ENCODE data around the gene RCBTB1.
"Not testable (repeated sequence)": the region's sequence is repeated elsewhere in the genome, so short reads cannot be mapped to it uniquely, and the experiment has no call there.

The RCBTB1 gene

DNA sequence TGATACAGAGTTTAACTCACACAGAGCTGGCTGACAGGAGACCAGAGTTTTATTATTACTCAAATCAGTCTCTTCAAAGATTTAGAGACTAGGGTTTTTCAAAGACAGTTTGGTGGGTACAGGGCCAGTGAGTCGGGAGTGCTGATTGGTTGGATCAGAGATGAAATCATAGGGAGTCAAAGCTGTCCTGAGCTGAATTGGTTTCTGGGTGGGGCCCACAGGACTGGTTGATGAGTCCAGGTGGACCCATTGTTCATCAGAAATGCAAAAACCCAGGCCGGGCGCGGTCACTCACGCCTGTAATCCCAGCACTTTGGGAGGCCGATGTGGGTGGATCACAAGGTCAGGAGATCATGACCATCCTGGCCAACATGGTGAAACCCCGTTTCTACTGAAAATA is 17.3 kb upstream of the RCBTB1 start:
- not testable (repeated sequence) for DNase-seq

DNA sequence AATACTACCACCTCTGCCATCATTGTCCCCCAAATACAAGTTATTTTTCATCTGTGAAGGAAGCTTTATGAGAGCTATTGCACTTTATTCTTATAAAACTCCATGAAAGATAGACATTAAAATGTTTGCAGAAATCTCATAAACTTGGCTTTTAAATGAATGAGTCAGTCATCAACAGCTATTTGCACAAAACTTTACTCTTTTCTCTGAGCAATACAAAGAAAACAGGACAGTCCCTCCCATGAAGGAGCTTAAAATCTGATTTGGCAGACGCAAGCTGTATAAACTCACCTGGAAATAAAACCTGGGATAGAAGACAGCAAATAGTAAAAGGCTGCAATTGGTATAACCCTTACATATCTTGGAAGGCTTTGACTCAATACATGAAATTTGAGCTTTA is 16.6 kb upstream of the RCBTB1 start:
- DNase-seq, result no peak

DNA sequence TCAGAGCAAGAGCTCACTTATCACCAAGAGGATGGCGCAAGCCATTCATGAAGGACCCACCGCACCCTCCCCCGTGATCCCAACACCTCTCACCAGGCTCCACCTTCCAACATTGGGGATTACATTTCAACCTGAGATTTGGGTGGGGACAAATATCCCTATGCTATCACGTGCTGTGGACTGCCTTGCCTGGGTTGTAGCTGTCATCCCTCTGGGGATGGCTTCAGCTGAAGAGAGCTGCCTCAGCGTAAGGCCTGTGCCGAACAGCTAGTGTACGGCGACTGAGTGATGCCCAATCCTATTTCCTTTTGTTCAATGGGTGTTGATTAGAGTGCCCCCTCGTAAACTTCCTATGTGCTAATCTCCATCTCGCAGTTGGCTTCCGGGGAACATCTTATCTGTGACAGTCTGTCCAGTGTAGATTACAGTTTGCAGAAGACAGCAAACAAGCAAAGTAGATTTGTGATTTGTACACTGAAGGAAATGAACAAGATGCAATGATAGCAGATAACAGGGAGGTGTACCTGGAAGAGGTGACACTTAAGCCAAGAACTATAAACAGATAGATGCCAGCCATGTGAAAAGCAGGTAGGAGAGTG is 11.8 kb upstream of the RCBTB1 start:
- no peak for DNase-seq

DNA sequence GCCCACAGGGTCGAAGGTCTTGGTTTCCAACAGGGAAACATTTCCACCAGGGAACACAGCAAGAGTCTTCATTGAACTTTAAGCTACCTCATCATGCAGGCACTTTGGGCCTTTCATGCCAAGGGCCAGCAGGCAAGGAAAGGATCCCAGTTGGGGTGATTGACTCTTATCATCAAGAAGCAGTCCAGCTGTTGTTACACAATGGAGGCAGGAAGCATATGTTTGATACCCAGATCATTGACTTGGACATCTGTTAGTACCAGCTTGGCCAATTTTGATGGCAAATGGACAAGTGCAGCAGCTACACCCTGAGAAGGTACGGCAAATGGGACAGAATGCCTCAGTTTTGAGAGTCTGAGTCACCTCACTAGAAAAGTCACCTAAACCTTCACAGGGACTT is 10.9 kb upstream of the RCBTB1 start:
- no peak for DNase-seq

DNA sequence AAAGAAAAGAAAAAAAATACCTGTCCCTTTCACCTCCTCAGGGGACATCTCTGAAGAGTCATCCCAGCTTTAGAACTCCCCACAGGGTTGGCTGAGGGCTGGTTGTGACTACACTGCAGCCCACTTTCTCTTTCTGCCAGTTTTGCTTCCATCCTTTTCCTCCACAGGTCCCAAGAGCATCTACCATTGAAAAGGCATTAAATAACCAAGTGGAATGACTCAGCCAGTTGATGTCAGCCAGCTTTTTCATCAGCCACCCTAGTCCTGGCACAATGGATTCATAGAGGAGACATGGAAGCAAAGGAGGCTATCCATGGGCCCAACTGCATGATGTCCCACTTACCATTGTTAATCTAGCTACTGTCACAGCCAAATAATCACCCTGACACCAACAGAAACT is 9.2 kb upstream of the RCBTB1 start:
- DNase-seq, result no peak

DNA sequence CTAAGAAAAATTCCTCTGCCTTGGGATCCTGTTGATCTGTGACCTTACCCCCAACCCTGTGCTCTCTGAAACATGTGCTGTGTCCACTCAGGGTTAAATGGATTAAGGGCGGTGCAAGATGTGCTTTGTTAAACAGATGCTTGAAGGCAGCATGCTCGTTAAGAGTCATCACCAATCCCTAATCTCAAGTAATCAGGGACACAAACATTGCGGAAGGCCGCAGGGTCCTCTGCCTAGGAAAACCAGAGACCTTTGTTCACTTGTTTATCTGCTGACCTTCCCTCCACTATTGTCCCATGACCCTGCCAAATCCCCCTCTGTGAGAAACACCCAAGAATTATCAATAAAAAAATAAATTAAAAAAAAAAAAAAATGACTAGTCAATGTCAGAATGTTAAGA is 8.5 kb upstream of the RCBTB1 start:
- not testable (repeated sequence) for DNase-seq

DNA sequence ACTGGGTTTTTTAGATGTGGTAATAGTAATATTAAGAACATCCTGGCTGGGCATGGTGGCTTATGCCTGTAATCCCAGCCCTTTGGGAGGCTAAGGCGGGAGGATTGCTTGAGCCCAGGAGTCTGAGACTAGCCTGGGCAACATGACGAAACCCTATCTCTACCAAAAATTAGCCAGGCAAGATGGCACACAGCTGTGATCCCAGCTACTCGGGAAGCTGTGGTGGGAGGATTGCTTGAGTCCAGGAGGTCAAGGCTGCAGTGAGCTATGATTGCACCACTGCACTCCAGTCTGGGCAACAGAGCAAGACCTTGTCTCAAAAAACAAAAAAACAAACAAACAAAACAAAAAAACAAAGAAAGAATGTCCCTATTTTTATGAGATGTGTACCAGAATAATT is 5.4 kb upstream of the RCBTB1 start:
- not testable (repeated sequence) for DNase-seq

DNA sequence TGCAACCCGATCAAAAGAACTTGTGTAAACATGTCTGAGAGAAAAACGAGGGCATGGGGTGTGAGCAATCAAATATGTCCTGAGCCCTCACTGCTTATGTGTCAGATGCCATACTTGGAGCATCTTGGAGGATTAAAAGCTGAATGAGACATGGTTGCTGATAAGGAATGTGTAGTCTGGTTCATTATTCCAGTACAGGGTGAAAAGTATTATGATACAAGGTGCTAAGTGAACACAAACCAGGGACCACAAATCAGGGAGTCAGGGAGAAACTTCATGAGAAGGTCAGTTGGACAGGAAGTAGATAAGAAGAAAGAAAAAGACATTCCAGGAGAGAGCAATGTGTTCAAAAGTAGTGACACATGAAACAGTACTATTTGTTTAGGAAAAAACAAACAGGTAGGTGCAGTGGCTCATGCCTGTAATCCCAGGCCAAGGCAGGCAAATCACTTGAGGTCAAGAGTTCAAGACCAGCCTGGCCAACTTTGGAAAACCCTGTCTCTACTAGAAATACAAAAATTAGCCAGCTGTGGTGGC is 2.0 kb upstream of the RCBTB1 start:
- no peak for DNase-seq

DNA sequence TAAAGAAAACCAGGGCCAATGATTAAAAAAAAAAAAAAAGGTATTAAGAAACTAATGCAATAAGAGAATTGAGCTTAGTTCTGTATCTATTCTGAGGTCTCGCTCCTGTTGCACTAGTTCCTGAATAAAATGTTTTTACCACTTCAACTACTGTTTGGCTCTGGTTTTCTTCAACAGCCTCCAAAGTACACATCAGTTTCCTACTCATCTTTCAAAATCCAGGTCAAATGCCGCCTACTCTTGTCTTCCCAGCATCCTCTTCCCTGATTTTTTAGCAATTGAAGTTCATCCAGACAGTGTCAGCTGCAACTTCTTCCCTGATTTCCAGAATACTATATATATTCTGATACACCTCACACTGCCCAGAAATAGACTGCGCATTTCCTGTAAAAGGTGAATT is 1.4 kb upstream of the RCBTB1 start:
- no peak for DNase-seq

DNA sequence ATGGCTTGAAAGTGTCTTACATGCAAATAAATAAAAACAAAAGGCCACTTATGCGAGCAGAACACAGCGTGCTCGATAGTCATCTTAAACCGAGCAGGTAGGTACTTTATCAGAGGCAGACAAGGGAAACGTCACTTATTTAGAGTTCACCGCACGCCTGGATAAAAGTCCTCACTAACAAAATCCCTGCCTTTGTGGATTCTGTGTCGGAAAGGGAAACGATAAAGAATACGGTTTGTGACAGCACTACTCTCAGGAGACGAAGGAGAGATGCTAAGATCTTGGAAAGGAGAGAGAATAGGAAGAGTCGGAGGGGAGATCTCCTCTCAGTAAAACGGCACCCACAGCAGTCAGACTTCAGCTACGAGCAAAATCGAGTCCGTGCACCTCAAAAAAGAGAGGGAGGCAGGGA is 581 bp downstream of the RCBTB1 start:
- no peak for DNase-seq

DNA sequence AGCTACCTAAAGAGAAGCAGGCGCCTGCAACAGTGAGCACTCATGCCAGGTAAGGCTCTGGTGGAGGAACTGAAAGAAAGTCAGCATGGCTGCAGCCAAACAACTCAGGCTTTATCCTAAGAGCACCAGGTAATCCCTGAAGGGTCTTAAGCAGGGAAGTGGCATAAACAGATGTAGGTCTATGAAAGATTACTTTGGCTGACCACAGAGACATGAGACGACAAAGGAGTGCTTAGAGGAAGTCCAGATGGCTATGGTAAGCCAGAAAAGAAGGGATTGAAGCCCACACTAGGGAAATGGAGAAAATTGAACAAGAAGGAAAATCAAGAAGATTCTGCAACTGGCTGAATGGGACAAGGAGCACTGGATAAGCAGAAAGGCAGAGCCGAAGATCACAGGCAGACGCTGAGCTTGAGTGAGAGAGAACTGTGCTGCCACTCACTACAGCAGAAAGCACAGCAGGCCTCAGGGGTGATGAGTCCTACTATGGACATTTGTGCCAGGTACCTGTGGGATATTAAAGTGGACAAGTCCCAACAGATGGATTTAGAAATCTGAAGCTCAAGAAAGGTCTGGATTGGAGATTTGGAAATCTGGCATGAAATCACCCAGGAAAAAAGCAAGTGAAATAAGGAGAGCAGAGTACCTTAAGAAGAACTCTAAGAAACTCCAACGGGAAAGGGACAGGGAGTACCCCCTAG is 4.2 kb downstream of the RCBTB1 start:
- DNase-seq, result no peak

DNA sequence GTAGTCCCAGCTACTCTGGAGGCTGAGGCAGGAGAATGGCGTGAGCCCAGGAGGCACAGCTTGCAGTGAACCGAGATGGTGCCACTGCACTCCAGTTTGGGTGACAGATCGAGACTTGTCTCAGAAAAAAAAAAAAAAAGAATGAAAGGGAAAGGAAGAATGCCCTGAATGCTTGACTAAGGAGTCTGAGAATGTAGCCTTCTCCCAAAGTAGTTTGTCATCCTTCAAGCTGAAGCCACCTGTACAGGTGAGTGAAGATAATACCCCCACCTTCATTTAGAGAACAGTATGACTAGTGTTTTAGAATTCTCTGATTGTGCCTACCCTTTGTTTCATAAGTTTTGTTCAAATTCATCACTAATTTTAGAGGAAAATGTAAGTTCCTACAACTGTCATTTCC is 5.9 kb downstream of the RCBTB1 start:
- DNase-seq, result no peak

DNA sequence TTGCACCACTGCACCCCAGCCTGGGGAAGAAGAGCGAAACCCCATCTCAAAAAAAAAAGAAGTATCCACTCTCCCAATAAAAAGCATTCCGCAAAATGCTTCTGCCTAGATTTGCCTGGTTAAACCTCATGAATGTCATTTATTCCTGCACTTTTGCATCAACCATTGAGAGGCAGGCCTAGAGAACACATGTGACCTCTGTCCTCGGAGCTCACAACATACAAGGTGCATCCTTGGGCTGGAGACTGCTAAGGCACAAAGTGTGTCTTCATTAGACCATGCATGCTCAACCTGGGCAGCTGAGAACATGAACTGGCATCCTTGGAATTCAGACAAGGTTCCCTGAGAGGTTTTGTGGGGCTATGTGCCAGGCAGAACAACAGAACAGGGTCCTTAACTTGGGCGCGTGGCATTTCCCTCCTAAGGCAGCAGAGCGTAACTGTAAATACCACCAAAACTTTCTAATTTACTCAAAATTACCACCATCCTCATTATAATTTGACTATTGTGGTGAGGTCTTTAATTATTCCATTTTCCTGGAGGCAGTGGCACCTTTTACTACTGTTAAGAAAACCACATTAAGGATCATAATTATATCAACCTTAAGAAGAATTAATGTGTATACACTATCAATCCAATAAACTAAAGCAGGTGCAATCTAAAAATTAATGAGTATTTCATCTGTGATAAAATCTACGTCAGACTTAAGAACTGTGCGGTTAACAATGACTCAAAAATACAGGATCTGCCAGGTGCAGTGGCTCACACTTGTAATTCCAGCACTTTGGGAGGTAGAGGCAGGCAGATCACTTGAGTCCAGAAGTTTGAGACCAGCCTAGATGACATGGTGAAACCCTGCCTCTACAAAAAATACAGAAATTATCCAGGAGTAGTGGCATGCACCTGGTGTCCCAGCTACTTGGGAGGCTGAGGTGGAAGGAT is 13.8 kb downstream of the RCBTB1 start:
- DNase-seq, result no peak

DNA sequence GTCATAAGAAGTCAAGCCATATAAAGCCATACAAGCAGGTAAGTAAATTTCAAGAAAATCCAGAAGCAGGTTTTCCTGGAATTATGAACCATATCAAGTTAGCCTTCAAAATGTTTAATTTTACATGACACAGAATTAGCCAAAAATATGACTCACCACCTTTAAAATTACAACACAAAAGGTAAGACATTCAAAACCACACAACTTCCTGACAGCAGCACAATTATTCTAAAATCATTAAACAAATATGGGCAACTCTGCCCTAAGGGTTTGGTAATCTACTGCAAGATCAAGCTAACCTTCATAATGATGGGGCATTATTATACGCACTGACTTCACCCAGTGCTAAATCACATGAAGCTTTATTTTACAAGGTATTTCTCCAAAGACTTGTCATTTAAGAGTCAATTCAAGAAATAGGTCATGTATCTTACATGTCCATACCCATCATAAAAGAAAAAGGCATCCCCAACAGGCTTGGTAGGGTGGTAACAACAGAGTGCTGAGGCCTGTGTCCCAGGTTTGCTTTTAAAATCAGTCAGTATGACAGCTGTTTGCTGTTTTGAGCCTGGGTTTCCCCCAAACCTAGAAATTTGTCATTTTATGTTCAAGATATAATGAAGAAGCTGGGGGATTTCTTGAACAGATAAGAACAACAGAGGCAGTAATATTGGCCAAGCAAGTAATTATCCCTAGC is 15.2 kb downstream of the RCBTB1 start:
- DNase-seq, result no peak

DNA sequence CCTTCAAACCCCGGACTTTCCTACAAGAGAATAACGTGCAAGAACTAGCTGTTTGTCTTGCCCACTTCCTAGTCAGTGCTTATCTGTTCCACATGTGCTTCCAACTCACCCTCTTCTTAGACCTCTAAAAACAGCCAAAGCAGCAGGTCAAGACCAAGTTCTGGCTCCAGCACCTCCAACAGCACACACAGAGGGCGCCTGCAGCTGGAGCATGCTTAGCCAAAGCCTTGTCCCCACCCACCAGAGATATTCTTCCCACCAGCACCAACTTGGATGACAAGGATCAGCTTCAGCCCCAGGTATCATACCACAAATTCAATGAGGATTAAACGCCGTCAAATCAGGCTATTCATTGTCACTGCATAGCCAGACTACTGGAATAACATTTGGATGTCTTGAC is 17.9 kb downstream of the RCBTB1 start:
- no peak for DNase-seq

DNA sequence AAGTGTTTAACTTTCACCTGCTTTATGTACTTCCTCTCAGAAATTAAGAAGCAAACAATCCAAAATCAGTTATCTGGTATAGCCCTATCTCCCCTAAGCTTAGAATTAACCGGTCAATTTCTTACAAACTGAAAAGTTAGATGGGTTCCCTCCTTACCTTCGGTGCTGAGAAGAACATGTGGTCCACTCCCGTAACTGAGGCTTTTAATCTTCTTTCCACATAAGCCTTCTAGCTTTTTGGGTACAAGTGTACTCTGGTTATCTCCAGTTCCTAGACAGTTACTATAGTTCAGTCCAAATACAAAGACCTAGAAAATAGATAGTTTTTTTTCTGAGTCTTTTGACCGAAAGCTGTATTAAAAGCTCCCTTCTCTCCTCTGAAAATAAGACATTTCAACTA is 18.9 kb downstream of the RCBTB1 start:
- no peak for DNase-seq

DNA sequence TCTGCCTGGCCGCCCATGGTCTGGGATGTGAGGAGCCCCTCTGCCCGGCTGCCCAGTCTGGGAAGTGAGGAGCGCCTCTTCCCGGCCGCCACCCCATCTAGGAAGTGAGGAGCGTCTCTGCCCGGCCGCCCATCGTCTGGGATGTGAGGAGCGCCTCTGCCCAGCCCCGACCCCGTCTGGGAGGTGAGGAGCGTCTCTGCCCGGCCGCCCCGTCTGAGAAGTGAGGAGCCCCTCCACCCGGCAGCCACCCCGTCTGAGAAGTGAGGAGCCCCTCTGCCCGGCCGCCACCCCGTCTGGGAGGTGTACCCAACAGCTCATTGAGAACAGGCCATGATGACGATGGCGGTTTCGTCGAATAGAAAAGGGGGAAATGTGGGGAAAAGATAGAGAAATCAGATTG is 19.9 kb downstream of the RCBTB1 start:
- not testable (repeated sequence) for DNase-seq

DNA sequence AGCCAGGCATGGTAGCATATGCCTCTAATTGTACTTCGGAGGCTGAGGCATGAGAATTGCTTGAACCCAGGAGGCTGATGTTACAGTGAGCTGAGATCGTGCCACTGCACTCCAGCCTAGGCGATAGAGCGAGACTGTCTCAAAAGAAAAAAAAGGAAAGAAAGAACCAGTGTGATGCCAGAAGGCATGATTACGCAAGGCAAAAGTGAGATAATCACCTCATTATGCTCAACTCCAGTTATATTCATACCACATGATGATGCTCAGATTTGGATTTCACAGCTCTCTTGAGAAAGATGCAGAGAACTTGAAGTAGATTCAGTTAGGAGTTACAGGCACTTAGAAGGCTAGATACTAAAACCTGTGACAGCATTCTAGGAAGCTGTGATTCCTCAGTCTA is 21.8 kb downstream of the RCBTB1 start:
- DNase-seq, result no peak

DNA sequence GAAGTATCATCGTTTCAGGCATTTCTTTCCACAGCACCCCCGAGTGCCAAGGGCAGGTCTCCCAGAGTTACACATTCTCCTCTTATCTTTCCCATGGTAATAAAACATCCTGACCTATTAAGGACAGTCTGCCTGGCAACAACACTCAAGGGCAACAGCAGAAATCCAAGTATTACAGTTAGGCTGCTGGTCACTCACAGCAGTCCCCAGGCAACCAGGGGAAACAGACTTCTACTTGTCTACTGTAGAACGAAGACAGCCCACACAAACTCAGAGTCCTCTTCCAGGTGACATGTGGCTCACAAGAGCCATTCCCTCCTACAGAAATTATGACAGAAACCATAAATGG is 24.3 kb downstream of the RCBTB1 start:
- no peak for DNase-seq

DNA sequence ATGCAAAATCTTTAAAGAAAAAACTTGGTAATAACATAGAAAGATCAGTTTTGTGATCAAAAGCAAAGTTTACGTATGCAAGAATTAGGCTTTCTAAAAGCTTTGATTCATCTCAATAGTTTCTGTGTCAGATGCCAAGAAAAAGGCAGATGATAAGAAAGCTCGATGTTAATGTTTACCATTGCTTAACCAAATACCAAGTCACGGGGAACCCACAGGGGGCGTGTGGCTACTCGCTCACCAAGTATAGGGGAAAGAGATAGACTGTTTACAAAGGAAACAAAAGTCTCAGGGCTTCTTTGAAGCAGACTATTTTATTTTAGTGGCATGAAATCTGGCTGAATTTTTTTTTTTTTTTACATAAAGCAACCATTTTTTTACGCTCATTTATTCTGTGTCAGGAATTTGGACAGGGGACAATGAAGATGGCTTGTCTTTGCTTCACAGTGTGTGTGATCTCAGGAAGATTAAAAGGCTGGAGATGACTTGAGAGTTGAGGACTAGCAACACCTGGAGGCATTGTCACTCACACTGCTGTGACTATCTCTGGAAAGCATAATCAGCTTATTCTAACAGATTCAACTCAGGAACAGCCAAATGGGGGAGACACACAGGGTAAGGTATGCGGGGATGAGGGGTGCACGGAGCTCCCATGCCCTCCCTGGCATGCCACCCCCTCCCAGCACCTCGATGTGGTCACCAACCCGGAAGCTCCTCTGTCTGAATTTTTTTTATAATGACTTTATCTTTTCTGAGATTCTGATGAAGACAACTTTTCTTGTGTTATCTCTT is 24.9 kb downstream of the RCBTB1 start:
- DNase-seq, result no peak

DNA sequence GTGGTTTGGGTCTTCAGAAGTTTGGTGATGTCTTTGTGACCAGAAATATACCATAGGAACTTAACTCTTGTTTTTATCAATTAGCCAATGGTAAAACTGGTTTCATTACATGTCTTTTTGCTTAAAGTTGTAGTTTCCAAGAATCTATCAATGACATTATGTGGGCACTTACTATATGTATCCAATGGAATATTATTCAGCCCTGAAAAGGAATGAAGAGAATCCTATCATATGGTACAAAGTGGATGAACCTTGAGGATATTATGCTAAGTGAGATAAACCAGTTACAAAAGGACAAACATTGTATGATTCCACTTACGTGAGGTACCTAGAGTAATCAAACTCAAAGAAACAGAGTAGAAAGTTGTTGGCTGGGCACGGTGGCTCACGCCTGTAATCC is 26.4 kb downstream of the RCBTB1 start:
- DNase-seq, result no peak

DNA sequence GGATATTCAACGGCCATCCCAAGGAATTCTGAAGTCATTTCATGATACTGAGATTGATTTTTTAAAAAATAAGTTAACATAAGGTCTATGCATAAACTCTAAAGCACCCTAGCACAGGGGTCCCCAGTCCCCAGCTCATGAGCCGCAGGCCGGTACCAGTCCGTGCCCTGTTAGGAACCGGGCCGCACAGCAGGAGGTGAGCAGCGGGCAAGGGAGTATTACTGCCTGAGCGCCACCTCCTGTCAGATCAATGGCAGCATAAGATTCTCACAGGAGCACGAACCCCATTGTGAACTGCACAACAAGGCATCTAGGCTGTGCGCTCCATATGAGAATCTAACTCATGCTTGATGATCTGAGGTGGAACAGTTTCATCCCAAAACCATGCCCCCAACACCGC is 31.0 kb downstream of the RCBTB1 start:
- DNase-seq, result no peak

Measured in NCI-H2029 treated with DMSO at 0.1 percent for 48 hours (cell line).